Mesenchymal stem cell (in vitro differentiated cells and primary cell): ENCODE measurements around the gene KDM5B.

ENCODE experiments used
- DNase-seq: peaks from one replicate; pipeline ENCODE4 v3.0.0-alpha.2; 2013
- H2AFZ ChIP-seq: one replicate; pipeline ENCODE4 v1.6.1; 2013; ENCODE audit warnings: low read depth, mild to moderate bottlenecking, control low read depth, inconsistent platforms, low read length, moderate library complexity
- H2AK5ac ChIP-seq: 2 replicates; pipeline ENCODE4 v1.6.1; 2013; ENCODE audit warnings: low read length, moderate library complexity, mild to moderate bottlenecking, inconsistent platforms; ENCODE audit not compliant: severe bottlenecking
- H2BK120ac ChIP-seq: one replicate; pipeline ENCODE4 v1.6.1; 2013; ENCODE audit warnings: low read depth, mild to moderate bottlenecking, inconsistent platforms, low read length, moderate library complexity
- H2BK12ac ChIP-seq, 2 experiments: one replicate each; pipeline ENCODE4 v1.6.1; 2013; ENCODE audit warnings: inconsistent platforms in 2 of 2, low read length in 2 of 2, mild to moderate bottlenecking in 2 of 2, moderate library complexity in 2 of 2, control low read depth in 1 of 2
- H2BK15ac ChIP-seq: one replicate; pipeline ENCODE4 v1.6.1; 2013; ENCODE audit warnings: mild to moderate bottlenecking, low read depth, inconsistent platforms; ENCODE audit not compliant: poor library complexity, severe bottlenecking
- H2BK5ac ChIP-seq: 2 replicates; pipeline ENCODE4 v1.6.1; 2013; ENCODE audit warnings: low read depth, mild to moderate bottlenecking, low read length, control low read depth, inconsistent platforms; ENCODE audit not compliant: poor library complexity, severe bottlenecking
- H3K14ac ChIP-seq, 2 experiments: one replicate each; pipeline ENCODE4 v1.6.1; 2013; ENCODE audit warnings: inconsistent platforms in 2 of 2, low read length in 2 of 2, control low read depth in 1 of 2, mild to moderate bottlenecking in 1 of 2, moderate library complexity in 1 of 2
- H3K18ac ChIP-seq, 2 experiments: one replicate each; pipeline ENCODE4 v1.6.1; 2013; ENCODE audit warnings: inconsistent platforms in 2 of 2, low read length in 2 of 2, control low read depth in 1 of 2, low read depth in 1 of 2, mild to moderate bottlenecking in 1 of 2
- H3K23ac ChIP-seq, 2 experiments: one replicate each; pipeline ENCODE4 v1.6.1; 2013; ENCODE audit warnings: inconsistent platforms in 2 of 2, low read length in 2 of 2, mild to moderate bottlenecking in 2 of 2, moderate library complexity in 2 of 2, control low read depth in 1 of 2
- H3K27ac ChIP-seq: 2 replicates; pipeline ENCODE4 v1.5.1; 2013; ENCODE audit warnings: mild to moderate bottlenecking, moderate library complexity, low read length, control low read depth, inconsistent platforms; ENCODE audit not compliant: poor library complexity, severe bottlenecking
- H3K27me3 ChIP-seq, 2 experiments: 2 replicates each; pipeline versions ENCODE4 v1.6.1 to v1.7.0; 2013; ENCODE audit warnings: low read length in 2 of 2, mild to moderate bottlenecking in 2 of 2, moderate library complexity in 2 of 2, control low read depth in 1 of 2, inconsistent platforms in 1 of 2; ENCODE audit not compliant: control insufficient read depth in 1 of 2, insufficient read depth in 1 of 2
- H3K36me3 ChIP-seq, 2 experiments: 2 replicates each; pipeline versions ENCODE4 v1.6.1 to v1.7.0; 2013; ENCODE audit warnings: low read length in 2 of 2, control low read depth in 1 of 2, inconsistent platforms in 1 of 2, low read depth in 1 of 2, mild to moderate bottlenecking in 1 of 2; ENCODE audit not compliant: insufficient read depth in 2 of 2, control insufficient read depth in 1 of 2
- H3K4ac ChIP-seq, 2 experiments: one replicate each; pipeline ENCODE4 v1.6.1; 2013; ENCODE audit warnings: inconsistent platforms in 2 of 2, low read length in 2 of 2, mild to moderate bottlenecking in 2 of 2, moderate library complexity in 2 of 2, control low read depth in 1 of 2, low read depth in 1 of 2
- H3K4me1 ChIP-seq: 2 replicates; pipeline ENCODE4 v1.6.1; 2013; ENCODE audit warnings: low read depth, low read length, control low read depth; ENCODE audit not compliant: control insufficient read depth, insufficient read depth
- H3K4me2 ChIP-seq: 2 replicates; pipeline ENCODE4 v1.6.1; 2013; ENCODE audit warnings: low read length, mild to moderate bottlenecking, inconsistent platforms; ENCODE audit not compliant: poor library complexity, severe bottlenecking
- H3K4me3 ChIP-seq, 2 experiments: 2 replicates each; pipeline versions ENCODE4 v1.5.1 to v1.7.0; 2013; ENCODE audit warnings: low read length in 2 of 2, mild to moderate bottlenecking in 2 of 2, control low read depth in 1 of 2, low read depth in 1 of 2; ENCODE audit not compliant: insufficient read depth in 1 of 2
- H3K79me1 ChIP-seq: replicated peaks from 2 replicates; pipeline ENCODE4 v1.6.1; 2013; ENCODE audit warnings: mild to moderate bottlenecking, control low read depth, low read length, inconsistent platforms; ENCODE audit not compliant: poor library complexity, severe bottlenecking
- H3K9ac ChIP-seq: 2 replicates; pipeline ENCODE4 v1.7.0; 2013; ENCODE audit warnings: mild to moderate bottlenecking, low read length, moderate library complexity
- H3K9me3 ChIP-seq: 2 replicates; pipeline ENCODE4 v1.7.0; 2013; ENCODE audit warnings: mild to moderate bottlenecking, low read length; ENCODE audit not compliant: control insufficient read depth
- H4K8ac ChIP-seq: one replicate; pipeline ENCODE4 v1.6.1; 2013; ENCODE audit warnings: inconsistent platforms, mild to moderate bottlenecking, low read length, moderate library complexity
- H4K91ac ChIP-seq: one replicate; pipeline ENCODE4 v1.6.1; 2013; ENCODE audit warnings: mild to moderate bottlenecking, low read length, inconsistent platforms
- WGBS: methylation state at CpG from one replicate; pipeline ENCODE4 v1.1.7; 2013; ENCODE audit warnings: mixed read lengths; 5-methylcytosine and 5-hydroxymethylcytosine counted together

KDM5B gene

GRCh38 chr1:202701200-202701599 is 107.0 kb downstream of the KDM5B start:
- H4K8ac ChIP-seq, result no peak overlapping the region
- no peak for DNase-seq
- no peak overlapping the region for H2AK5ac ChIP-seq
- H2BK12ac ChIP-seq, result no peak overlapping the region
- no peaks in the 10 kb centered on the region for H3K36me3 ChIP-seq
- no peak overlapping the region for H3K18ac ChIP-seq
- no peak overlapping the region for H3K4ac ChIP-seq
- no peak overlapping the region for H2BK5ac ChIP-seq
- H3K4me3 ChIP-seq, result no peak overlapping the region
- H3K27ac ChIP-seq, result no peak overlapping the region
- H3K23ac ChIP-seq, result no peak overlapping the region
- no peaks in the 10 kb centered on the region for H3K4me1 ChIP-seq
- H3K9me3 ChIP-seq, result no peaks in the 10 kb centered on the region
- no peaks in the 10 kb centered on the region for H3K79me1 ChIP-seq
- no peak overlapping the region for H2BK120ac ChIP-seq
- H3K14ac ChIP-seq, result no peak overlapping the region
- 97% methylated on average over 3 of the region's 3 CpGs for WGBS
- H4K91ac ChIP-seq, result no peak overlapping the region
- no peak overlapping the region for H2AFZ ChIP-seq
- peaks cover 77 to 92% of the 10 kb centered on the region in 2 experiments for H3K27me3 ChIP-seq
- no peak overlapping the region for H2BK15ac ChIP-seq
- no peak overlapping the region for H3K4me2 ChIP-seq
- H3K9ac ChIP-seq, result no peak overlapping the region

GRCh38 chr1:202700061-202700460 is 108.2 kb downstream of the KDM5B start:
- Histone ChIP-seq H2AK5ac (no peak overlapping the region), H2BK12ac (no peak overlapping the region), H3K79me1 (no peaks in the 10 kb centered on the region), H3K27ac (no peak overlapping the region), H2BK5ac (no peak overlapping the region), H3K4me1 (no peaks in the 10 kb centered on the region), H3K36me3 (no peaks in the 10 kb centered on the region), H2BK15ac (no peak overlapping the region), H3K4me2 (no peak overlapping the region), H3K4me3 (no peak overlapping the region), H3K27me3 (peaks cover 77 to 92% of the 10 kb centered on the region in 2 experiments), H2AFZ (no peak overlapping the region), H3K9ac (no peak overlapping the region), H3K23ac (no peak overlapping the region), H3K14ac (no peak overlapping the region), H3K9me3 (no peaks in the 10 kb centered on the region), H3K18ac (no peak overlapping the region), H2BK120ac (no peak overlapping the region), H4K8ac (no peak overlapping the region), H4K91ac (no peak overlapping the region), H3K4ac (no peak overlapping the region)
- DNase-seq, result no peak
- 74% methylated on average over 4 of the region's 5 CpGs for WGBS

GRCh38 chr1:202698276-202698675 is 109.9 kb downstream of the KDM5B start:
- Histone ChIP-seq H3K9me3 (no peaks in the 10 kb centered on the region), H2AFZ (no peak overlapping the region), H3K4ac (no peak overlapping the region), H3K23ac (no peak overlapping the region), H4K8ac (no peak overlapping the region), H3K9ac (no peak overlapping the region), H3K36me3 (no peaks in the 10 kb centered on the region), H3K27ac (no peak overlapping the region), H2AK5ac (no peak overlapping the region), H2BK5ac (no peak overlapping the region), H3K79me1 (no peaks in the 10 kb centered on the region), H3K4me2 (no peak overlapping the region), H3K4me1 (no peaks in the 10 kb centered on the region), H2BK12ac (no peak overlapping the region), H3K18ac (no peak overlapping the region), H2BK120ac (no peak overlapping the region), H3K14ac (no peak overlapping the region), H3K4me3 (no peak overlapping the region), H4K91ac (no peak overlapping the region), H2BK15ac (no peak overlapping the region), H3K27me3 (peaks cover 74 to 84% of the 10 kb centered on the region in 2 experiments)
- no peak for DNase-seq
- WGBS, result 81% methylated on average over 7 of the region's 8 CpGs

GRCh38 chr1:202697038-202697437 is 111.2 kb downstream of the KDM5B start:
- DNase-seq, result no peak
- H4K8ac ChIP-seq, result no peak overlapping the region
- no peak overlapping the region for H2BK5ac ChIP-seq
- H3K14ac ChIP-seq, result no peak overlapping the region
- no peak overlapping the region for H4K91ac ChIP-seq
- no peak overlapping the region for H2BK120ac ChIP-seq
- H3K4me2 ChIP-seq, result no peak overlapping the region
- H3K4me3 ChIP-seq, result no peak overlapping the region
- H3K27ac ChIP-seq, result no peak overlapping the region
- H3K36me3 ChIP-seq, result no peaks in the 10 kb centered on the region
- no peaks in the 10 kb centered on the region for H3K79me1 ChIP-seq
- H3K4me1 ChIP-seq, result no peaks in the 10 kb centered on the region
- no peak overlapping the region for H2AK5ac ChIP-seq
- no peak overlapping the region for H3K23ac ChIP-seq
- no peaks in the 10 kb centered on the region for H3K9me3 ChIP-seq
- H3K27me3 ChIP-seq, result peaks cover 64 to 78% of the 10 kb centered on the region in 2 experiments
- H3K4ac ChIP-seq, result no peak overlapping the region
- no peak overlapping the region for H3K9ac ChIP-seq
- H3K18ac ChIP-seq, result no peak overlapping the region
- no peak overlapping the region for H2BK12ac ChIP-seq
- H2BK15ac ChIP-seq, result no peak overlapping the region
- 76% methylated on average over 6 of the region's 6 CpGs for WGBS
- no peak overlapping the region for H2AFZ ChIP-seq
